Breast epithelium (tissue), 3 donors: ENCODE data around the gene CYB5A.

Experiments used
- CTCF ChIP-seq, 3 donors: fragments of 450-650 bp; IDR thresholded peaks; one replicate each; pipeline ENCODE4 v1.5.1; 2016 to 2017; ENCODE audit warnings: antibody characterized with exemption in 3 of 3, mild to moderate bottlenecking in 3 of 3, moderate library complexity in 3 of 3
- POLR2A ChIP-seq: fragments of 450-650 bp; IDR thresholded peaks from one replicate; pipeline ENCODE4 v1.6.1; 2016; ENCODE audit warnings: antibody characterized with exemption, mild to moderate bottlenecking, moderate library complexity

GRCh38 chr18:74334242-74334893 lies 42.6 kb upstream of the CYB5A start:
- TF ChIP-seq CTCF (IDR thresholded peaks at IDR 0.05), result no peak
- no peak for TF ChIP-seq POLR2A
